ENCODE data around the gene RMRP. TPM values are rescaled to one million over a fixed set of nuclear protein-coding genes. Genes with fewer than 3 reads are reported as not detected.

Gene RMRP
- total RNA-seq, 1 experiment from 2014 or later = 36,790 TPM

- ChIA-PET POLR2A (ENCODE audit: unreplicated experiment) (interaction anchor here (0.7 kb wide), 1 partner anchor 71 kb away, joined by 5 read pairs; the partner anchor contains the start of genes CREB3 and TLN1), CTCF (interaction anchor here (0.5 to 1.1 kb wide), 6 partner anchors 31 to 86 kb away, joined by 3 to 8 read pairs (median 3); partner anchors contain the start of genes CREB3 and TLN1)
- Histone ChIP-seq H3K4me1 (ENCODE audit: insufficient read depth, low read length) (peaks cover 47% of the 10 kb centered on the region), H3K9me3 (ENCODE audit: low read length) (no peaks in the 10 kb centered on the region), H3F3A (ENCODE audit: low read length, unreplicated experiment) (peaks cover 7% of the 10 kb centered on the region), H4K20me1 (ENCODE audit: low read length) (no peaks in the 10 kb centered on the region), H3K27me3 (ENCODE audit: low read length) (no peaks in the 10 kb centered on the region), H3K4me2 (ENCODE audit: low read length) (no peak overlapping the region), H3K36me3 (ENCODE audit: low read depth, low read length) (peaks cover 20% of the 10 kb centered on the region), H3K27ac (ENCODE audit: low read length) (peak overlapping the region; percentile 98), H3K79me2 (ENCODE audit: low read length) (peaks cover 40% of the 10 kb centered on the region), H3K9me2 (replicated peaks; ENCODE audit: low read length) (no peaks in the 10 kb centered on the region), H3K4me3 (ENCODE audit: low read length) (no peak overlapping the region), H3K9ac (ENCODE audit: low read length) (no peak overlapping the region), H2AFZ (ENCODE audit: low read length) (no peak overlapping the region)
- DNase-seq = peak; percentile 23
- no TSS peak for BruUV-seq (replicated peaks)
- ATAC-seq = no peak
- intact Hi-C loops (cut with micrococcal nuclease) = no loop called here
- TF ChIP-seq, protein P1, sequence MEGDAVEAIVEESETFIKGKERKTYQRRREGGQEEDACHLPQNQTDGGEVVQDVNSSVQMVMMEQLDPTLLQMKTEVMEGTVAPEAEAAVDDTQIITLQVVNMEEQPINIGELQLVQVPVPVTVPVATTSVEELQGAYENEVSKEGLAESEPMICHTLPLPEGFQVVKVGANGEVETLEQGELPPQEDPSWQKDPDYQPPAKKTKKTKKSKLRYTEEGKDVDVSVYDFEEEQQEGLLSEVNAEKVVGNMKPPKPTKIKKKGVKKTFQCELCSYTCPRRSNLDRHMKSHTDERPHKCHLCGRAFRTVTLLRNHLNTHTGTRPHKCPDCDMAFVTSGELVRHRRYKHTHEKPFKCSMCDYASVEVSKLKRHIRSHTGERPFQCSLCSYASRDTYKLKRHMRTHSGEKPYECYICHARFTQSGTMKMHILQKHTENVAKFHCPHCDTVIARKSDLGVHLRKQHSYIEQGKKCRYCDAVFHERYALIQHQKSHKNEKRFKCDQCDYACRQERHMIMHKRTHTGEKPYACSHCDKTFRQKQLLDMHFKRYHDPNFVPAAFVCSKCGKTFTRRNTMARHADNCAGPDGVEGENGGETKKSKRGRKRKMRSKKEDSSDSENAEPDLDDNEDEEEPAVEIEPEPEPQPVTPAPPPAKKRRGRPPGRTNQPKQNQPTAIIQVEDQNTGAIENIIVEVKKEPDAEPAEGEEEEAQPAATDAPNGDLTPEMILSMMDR (conservative IDR thresholded peaks at IDR 0.05; ENCODE audit: low read depth, low read length) = peak; percentile 40; the same call in 1 of the 2 replicates
- no peak for TF ChIP-seq EZH2phosphoT487 (IDR thresholded peaks at IDR 0.05; ENCODE audit: borderline replicate concordance, low read length)
These were observed 3.2 kb upstream of the RMRP start for GRCh38 chr9:35660966-35661415.

DNA sequence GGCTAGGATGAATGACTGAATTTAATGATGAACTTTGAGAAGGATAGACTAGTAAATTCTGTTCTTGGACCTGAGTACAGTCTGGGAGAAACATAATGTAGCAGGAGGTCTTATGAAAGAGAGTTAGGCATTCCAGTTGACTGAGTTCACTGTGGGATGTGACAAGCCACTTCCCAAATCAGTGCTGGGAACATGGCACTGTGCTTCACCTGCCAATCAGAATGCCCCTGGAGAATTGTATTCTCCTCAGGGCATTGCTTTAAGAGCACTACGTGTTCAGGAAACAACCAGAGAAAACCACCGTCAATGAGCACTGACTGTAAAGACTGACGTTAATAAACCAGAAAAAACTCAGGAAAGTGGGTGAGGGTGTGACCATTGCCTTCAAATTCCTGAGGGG lies 1.5 kb upstream of the RMRP start:
- intact Hi-C loops (cut with micrococcal nuclease) = loop anchor here (2.0 to 10.0 kb wide), 3 partner anchors 38 to 135 kb away; partner anchors contain the start of gene NPR2
- Histone ChIP-seq H2AFZ (ENCODE audit: low read length) (no peak overlapping the region), H4K20me1 (ENCODE audit: low read length) (no peaks in the 10 kb centered on the region), H3K9me2 (replicated peaks; ENCODE audit: low read length) (no peaks in the 10 kb centered on the region), H3K9ac (ENCODE audit: low read length) (peak overlapping the region; percentile 97), H3K4me1 (ENCODE audit: insufficient read depth, low read length) (peaks cover 37% of the 10 kb centered on the region), H3K4me3 (ENCODE audit: low read length) (peak overlapping the region; percentile 96), H3K27ac (ENCODE audit: low read length) (peak overlapping the region; percentile 98), H3K79me2 (ENCODE audit: low read length) (peaks cover 33% of the 10 kb centered on the region), H3K27me3 (ENCODE audit: low read length) (no peaks in the 10 kb centered on the region), H3K36me3 (ENCODE audit: low read depth, low read length) (peaks cover 20% of the 10 kb centered on the region), H3K9me3 (ENCODE audit: low read length) (no peaks in the 10 kb centered on the region), H3F3A (ENCODE audit: low read length, unreplicated experiment) (peaks cover 7% of the 10 kb centered on the region), H3K4me2 (ENCODE audit: low read length) (peak overlapping the region; percentile 98)
- no TSS peak for BruUV-seq (replicated peaks)
- POLR2A ChIA-PET (ENCODE audit: unreplicated experiment) = no interaction called here
- CTCF ChIA-PET = no interaction called here
- peak; percentile 28 for ATAC-seq
- peak; percentile 84 for DNase-seq
- no peak for TF ChIP-seq EZH2phosphoT487 (IDR thresholded peaks at IDR 0.05; ENCODE audit: borderline replicate concordance, low read length)
- TF ChIP-seq, protein P1 (conservative IDR thresholded peaks at IDR 0.05; ENCODE audit: low read depth, low read length) = no peak
- no peak for TF ChIP-seq EZH2 (IDR thresholded peaks at IDR 0.05; ENCODE audit: low read length, unreplicated experiment)

DNA sequence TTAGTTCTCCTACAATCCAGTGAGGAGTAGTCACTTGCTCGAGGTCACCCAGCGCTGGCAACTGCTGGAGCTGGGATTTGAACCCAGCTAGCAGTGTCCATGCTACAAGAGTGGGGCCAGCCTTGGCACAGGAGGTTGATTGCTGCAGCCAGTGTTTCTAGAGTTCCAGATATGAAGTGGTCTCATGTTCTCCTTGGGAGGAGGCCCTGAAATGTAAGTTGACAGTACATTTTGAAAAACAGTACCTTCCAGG lies 1.1 kb upstream of the RMRP start:
- no peaks in the 10 kb centered on the region for H4K20me1 ChIP-seq (ENCODE audit: low read length)
- peak overlapping the region; percentile 98 for H3K4me2 ChIP-seq (ENCODE audit: low read length)
- ChIA-PET POLR2A (ENCODE audit: unreplicated experiment) (interaction anchor here (0.6 kb wide), 1 partner anchor 244 kb away, joined by 3 read pairs; no protein-coding TSS in a partner anchor), CTCF (no interaction called here)
- peak overlapping the region; percentile 97 for H3K9ac ChIP-seq (ENCODE audit: low read length)
- no peaks in the 10 kb centered on the region for H3K9me3 ChIP-seq (ENCODE audit: low read length)
- DNase-seq (peak; percentile 62), ATAC-seq (peak; percentile 21)
- no peak for TF ChIP-seq EZH2phosphoT487 (IDR thresholded peaks at IDR 0.05; ENCODE audit: borderline replicate concordance, low read length)
- no peak for TF ChIP-seq EZH2 (IDR thresholded peaks at IDR 0.05; ENCODE audit: low read length, unreplicated experiment)
- TF ChIP-seq, protein P1 (conservative IDR thresholded peaks at IDR 0.05; ENCODE audit: low read depth, low read length) = no peak
- peaks cover 32% of the 10 kb centered on the region for H3K4me1 ChIP-seq (ENCODE audit: insufficient read depth, low read length)
- TSS peak; percentile 55 for BruUV-seq (replicated peaks)
- intact Hi-C loops (cut with micrococcal nuclease) = loop anchor here (2.0 to 10.0 kb wide), 3 partner anchors 38 to 136 kb away; partner anchors contain the start of gene NPR2
- H3K36me3 ChIP-seq (ENCODE audit: low read depth, low read length) = peaks cover 20% of the 10 kb centered on the region
- H3K27ac ChIP-seq (ENCODE audit: low read length) = peak overlapping the region; percentile 98
- H3K4me3 ChIP-seq (ENCODE audit: low read length) = peak overlapping the region; percentile 96
- H2AFZ ChIP-seq (ENCODE audit: low read length) = no peak overlapping the region
- H3K9me2 ChIP-seq (replicated peaks; ENCODE audit: low read length) = no peaks in the 10 kb centered on the region
- no peaks in the 10 kb centered on the region for H3K27me3 ChIP-seq (ENCODE audit: low read length)
- H3F3A ChIP-seq (ENCODE audit: low read length, unreplicated experiment) = peaks cover 7% of the 10 kb centered on the region
- H3K79me2 ChIP-seq (ENCODE audit: low read length) = peaks cover 29% of the 10 kb centered on the region
